ENCODE measurements around the gene LHFPL6.

LHFPL6 gene

GRCh38 chr13:39552246-39552645 lies 50.7 kb downstream of the LHFPL6 start:
- no peak overlapping the region for H3K9ac ChIP-seq (ENCODE audit: low read depth, low read length)
- H3K4me3 ChIP-seq (ENCODE audit: low read depth in 1 of 2, low read length in 2 of 2) = no peak overlapping the region
- H3K79me2 ChIP-seq (ENCODE audit: insufficient read depth, low read length) = no peaks in the 10 kb centered on the region
- H3K4me2 ChIP-seq (ENCODE audit: insufficient read depth, low read length) = no peak overlapping the region
- H3K9me3 ChIP-seq (ENCODE audit: insufficient read depth, low read length, severe bottlenecking) = no peaks in the 10 kb centered on the region
- no peaks in the 10 kb centered on the region for H3K4me1 ChIP-seq (ENCODE audit: insufficient read depth, low read length)
- no peak overlapping the region for H2AFZ ChIP-seq (ENCODE audit: low read depth, low read length)
- DNase-seq (no peak), ATAC-seq (ENCODE audit: insufficient read depth, low read depth) (no peak)
- no peaks in the 10 kb centered on the region for H3K36me3 ChIP-seq (ENCODE audit: insufficient read depth, low read length)
- H4K20me1 ChIP-seq (ENCODE audit: insufficient read depth, low read length) = no peaks in the 10 kb centered on the region
- no peaks in the 10 kb centered on the region for H3K27me3 ChIP-seq (ENCODE audit: insufficient read depth, low read length, poor library complexity)
- H3K27ac ChIP-seq (ENCODE audit: low read length) = no peak overlapping the region
- TF ChIP-seq CTCF (IDR thresholded peaks at IDR 0.05; ENCODE audit: borderline replicate concordance, extremely low read depth, low read length, poor library complexity, severe bottlenecking) (no peak), EZH2 (IDR thresholded peaks at IDR 0.05; ENCODE audit: borderline replicate concordance, low read depth, low read length, severe bottlenecking) (no peak)

GRCh38 chr13:39550931-39551330 lies 52.1 kb downstream of the LHFPL6 start:
- DNase-seq (no peak), ATAC-seq (ENCODE audit: insufficient read depth, low read depth) (no peak)
- no peaks in the 10 kb centered on the region for H3K36me3 ChIP-seq (ENCODE audit: insufficient read depth, low read length)
- H2AFZ ChIP-seq (ENCODE audit: low read depth, low read length) = no peak overlapping the region
- H3K27me3 ChIP-seq (ENCODE audit: insufficient read depth, low read length, poor library complexity) = no peaks in the 10 kb centered on the region
- TF ChIP-seq EZH2 (IDR thresholded peaks at IDR 0.05; ENCODE audit: borderline replicate concordance, low read depth, low read length, severe bottlenecking) (no peak), CTCF (IDR thresholded peaks at IDR 0.05; ENCODE audit: borderline replicate concordance, extremely low read depth, low read length, poor library complexity, severe bottlenecking) (no peak)
- no peaks in the 10 kb centered on the region for H3K9me3 ChIP-seq (ENCODE audit: insufficient read depth, low read length, severe bottlenecking)
- no peaks in the 10 kb centered on the region for H3K79me2 ChIP-seq (ENCODE audit: insufficient read depth, low read length)
- no peaks in the 10 kb centered on the region for H3K4me1 ChIP-seq (ENCODE audit: insufficient read depth, low read length)
- no peak overlapping the region for H3K4me3 ChIP-seq (ENCODE audit: low read depth in 1 of 2, low read length in 2 of 2)
- H3K27ac ChIP-seq (ENCODE audit: low read length) = no peak overlapping the region
- no peak overlapping the region for H3K9ac ChIP-seq (ENCODE audit: low read depth, low read length)
- no peak overlapping the region for H3K4me2 ChIP-seq (ENCODE audit: insufficient read depth, low read length)
- no peaks in the 10 kb centered on the region for H4K20me1 ChIP-seq (ENCODE audit: insufficient read depth, low read length)

- DNase-seq = no peak
- Histone ChIP-seq H3K4me2 (ENCODE audit: insufficient read depth, low read length) (no peak overlapping the region), H3K9me3 (ENCODE audit: insufficient read depth, low read length, severe bottlenecking) (no peaks in the 10 kb centered on the region), H3K4me3 (ENCODE audit: low read depth in 1 of 2, low read length in 2 of 2) (no peak overlapping the region), H2AFZ (ENCODE audit: low read depth, low read length) (no peak overlapping the region), H3K79me2 (ENCODE audit: insufficient read depth, low read length) (no peaks in the 10 kb centered on the region), H3K27ac (ENCODE audit: low read length) (no peak overlapping the region), H3K27me3 (ENCODE audit: insufficient read depth, low read length, poor library complexity) (no peaks in the 10 kb centered on the region), H3K4me1 (ENCODE audit: insufficient read depth, low read length) (no peaks in the 10 kb centered on the region), H3K9ac (ENCODE audit: low read depth, low read length) (no peak overlapping the region), H4K20me1 (ENCODE audit: insufficient read depth, low read length) (no peaks in the 10 kb centered on the region), H3K36me3 (ENCODE audit: insufficient read depth, low read length) (no peaks in the 10 kb centered on the region)
- ATAC-seq (ENCODE audit: insufficient read depth, low read depth) = no peak
- TF ChIP-seq EZH2 (IDR thresholded peaks at IDR 0.05; ENCODE audit: borderline replicate concordance, low read depth, low read length, severe bottlenecking) = no peak
Measured at GRCh38 chr13:39547108-39547507, 55.9 kb downstream of the LHFPL6 start.

GRCh38 chr13:39542361-39542760 lies 60.6 kb downstream of the LHFPL6 start:
- H3K4me1 ChIP-seq (ENCODE audit: insufficient read depth, low read length) = no peaks in the 10 kb centered on the region
- H3K4me2 ChIP-seq (ENCODE audit: insufficient read depth, low read length) = no peak overlapping the region
- H3K27ac ChIP-seq (ENCODE audit: low read length) = no peak overlapping the region
- H3K27me3 ChIP-seq (ENCODE audit: insufficient read depth, low read length, poor library complexity) = no peaks in the 10 kb centered on the region
- TF ChIP-seq EZH2 (IDR thresholded peaks at IDR 0.05; ENCODE audit: borderline replicate concordance, low read depth, low read length, severe bottlenecking) (no peak), CTCF (IDR thresholded peaks at IDR 0.05; ENCODE audit: borderline replicate concordance, extremely low read depth, low read length, poor library complexity, severe bottlenecking) (no peak)
- H3K9ac ChIP-seq (ENCODE audit: low read depth, low read length) = no peak overlapping the region
- H2AFZ ChIP-seq (ENCODE audit: low read depth, low read length) = no peak overlapping the region
- no peaks in the 10 kb centered on the region for H3K36me3 ChIP-seq (ENCODE audit: insufficient read depth, low read length)
- H3K4me3 ChIP-seq (ENCODE audit: low read depth in 1 of 2, low read length in 2 of 2) = no peak overlapping the region
- no peaks in the 10 kb centered on the region for H4K20me1 ChIP-seq (ENCODE audit: insufficient read depth, low read length)
- H3K79me2 ChIP-seq (ENCODE audit: insufficient read depth, low read length) = no peaks in the 10 kb centered on the region
- DNase-seq (no peak), ATAC-seq (ENCODE audit: insufficient read depth, low read depth) (no peak)
- H3K9me3 ChIP-seq (ENCODE audit: insufficient read depth, low read length, severe bottlenecking) = no peaks in the 10 kb centered on the region
